ENCODE measurements around the gene CLSTN2.

GRCh38 chr3:139897759-139898158, 37.2 kb upstream of the CLSTN2 start:
- TF ChIP-seq POLR2A (IDR thresholded peaks at IDR 0.05), result no peak
- TF ChIP-seq, protein P1, sequence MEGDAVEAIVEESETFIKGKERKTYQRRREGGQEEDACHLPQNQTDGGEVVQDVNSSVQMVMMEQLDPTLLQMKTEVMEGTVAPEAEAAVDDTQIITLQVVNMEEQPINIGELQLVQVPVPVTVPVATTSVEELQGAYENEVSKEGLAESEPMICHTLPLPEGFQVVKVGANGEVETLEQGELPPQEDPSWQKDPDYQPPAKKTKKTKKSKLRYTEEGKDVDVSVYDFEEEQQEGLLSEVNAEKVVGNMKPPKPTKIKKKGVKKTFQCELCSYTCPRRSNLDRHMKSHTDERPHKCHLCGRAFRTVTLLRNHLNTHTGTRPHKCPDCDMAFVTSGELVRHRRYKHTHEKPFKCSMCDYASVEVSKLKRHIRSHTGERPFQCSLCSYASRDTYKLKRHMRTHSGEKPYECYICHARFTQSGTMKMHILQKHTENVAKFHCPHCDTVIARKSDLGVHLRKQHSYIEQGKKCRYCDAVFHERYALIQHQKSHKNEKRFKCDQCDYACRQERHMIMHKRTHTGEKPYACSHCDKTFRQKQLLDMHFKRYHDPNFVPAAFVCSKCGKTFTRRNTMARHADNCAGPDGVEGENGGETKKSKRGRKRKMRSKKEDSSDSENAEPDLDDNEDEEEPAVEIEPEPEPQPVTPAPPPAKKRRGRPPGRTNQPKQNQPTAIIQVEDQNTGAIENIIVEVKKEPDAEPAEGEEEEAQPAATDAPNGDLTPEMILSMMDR (IDR thresholded peaks at IDR 0.05), result no peak
